Osteoblast (primary cell): ENCODE data around the gene ZNF679. TPM values are rescaled to one million over a fixed set of nuclear protein-coding genes. Genes with fewer than 3 reads are reported as not detected.
"Not testable (repeated sequence)": the region's sequence is repeated elsewhere in the genome, so short reads cannot be mapped to it uniquely, and the experiment has no call there.

Source experiments
- DNase-seq: peaks from one replicate; pipeline ENCODE4 v3.0.0; 2011; ENCODE audit warnings: low spot score, mixed read lengths; ENCODE audit not compliant: insufficient read length; ENCODE audit errors: missing footprints
- H2AFZ ChIP-seq: 2 replicates; pipeline ENCODE4 v1.6.0; 2011; ENCODE audit warnings: mild to moderate bottlenecking, low read length
- H3K27ac ChIP-seq: 2 replicates; pipeline ENCODE4 v1.5.1; 2011; ENCODE audit warnings: mild to moderate bottlenecking, low read depth, low read length, moderate library complexity
- H3K27me3 ChIP-seq: 2 replicates; pipeline ENCODE4 v1.6.0; 2012; ENCODE audit warnings: mild to moderate bottlenecking, control low read depth, inconsistent platforms, low read length, moderate library complexity; ENCODE audit not compliant: insufficient read depth
- H3K36me3 ChIP-seq: 2 replicates; pipeline ENCODE4 v1.5.1; 2011; ENCODE audit warnings: mild to moderate bottlenecking, low read length, control low read depth, moderate library complexity; ENCODE audit not compliant: insufficient read depth
- H3K4me1 ChIP-seq: 2 replicates; pipeline ENCODE4 v1.5.1; 2011; ENCODE audit warnings: mild to moderate bottlenecking, low read length, control low read depth, moderate library complexity; ENCODE audit not compliant: insufficient read depth
- H3K4me2 ChIP-seq: 2 replicates; pipeline ENCODE4 v1.6.0; 2011; ENCODE audit warnings: mild to moderate bottlenecking, low read length; ENCODE audit not compliant: insufficient read depth
- H3K4me3 ChIP-seq: fragments of 200-600 bp; sonication (generic); 3 replicates; pipeline ENCODE4 v1.5.1; 2012; ENCODE audit warnings: mild to moderate bottlenecking, low read length, inconsistent platforms; ENCODE audit not compliant: insufficient read depth
- H3K79me2 ChIP-seq: 2 replicates; pipeline ENCODE4 v1.6.0; 2012; ENCODE audit warnings: mild to moderate bottlenecking, low read length, control low read depth, inconsistent platforms; ENCODE audit not compliant: insufficient read depth
- H3K9me3 ChIP-seq: 2 replicates; pipeline ENCODE4 v1.5.1; 2011; ENCODE audit warnings: low read depth, low read length, control low read depth
- H4K20me1 ChIP-seq: 2 replicates; pipeline ENCODE4 v1.6.0; 2012; ENCODE audit warnings: mild to moderate bottlenecking, low read length, control low read depth; ENCODE audit not compliant: insufficient read depth
- total RNA-seq: library from RNA; depleted of rRNA; stranded (reverse); fragments of >200 nt; gene quantifications from 2 replicates; pipeline ENCODE4 v1.2.3, GENCODE V29; 2012
- TF ChIP-seq, protein P1 (sequence below): IDR thresholded peaks from 2 replicates; pipeline ENCODE4 v1.5.1; 2011; ENCODE audit warnings: mild to moderate bottlenecking, low read depth, low read length, moderate library complexity; ENCODE audit errors: extremely low read depth

The ZNF679 gene
- total RNA-seq, 1 donor, result not detected

DNA sequence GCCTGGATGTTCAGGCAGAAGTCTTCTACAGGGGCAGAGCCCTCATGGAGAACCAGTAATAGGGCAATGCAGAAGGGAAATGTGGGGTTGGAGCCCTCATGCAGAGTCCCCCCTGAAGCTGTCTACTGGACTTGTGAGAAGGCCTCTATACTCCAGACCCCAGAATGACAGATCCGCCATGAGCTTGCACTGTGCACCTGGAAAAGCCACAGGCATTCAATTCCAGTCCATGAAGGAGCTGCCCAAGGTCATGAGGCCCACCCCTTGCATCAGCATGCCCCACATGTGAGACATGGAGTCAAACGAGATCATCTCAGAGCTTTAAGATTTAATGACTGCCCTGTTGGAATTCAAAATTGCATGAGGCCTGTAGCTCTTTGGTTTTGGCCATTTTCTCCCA is 4.9 kb upstream of the ZNF679 start:
- Histone ChIP-seq H3K4me1 (no peaks in the 10 kb centered on the region), H3K27me3 (no peaks in the 10 kb centered on the region), H2AFZ (no peak overlapping the region)

DNA sequence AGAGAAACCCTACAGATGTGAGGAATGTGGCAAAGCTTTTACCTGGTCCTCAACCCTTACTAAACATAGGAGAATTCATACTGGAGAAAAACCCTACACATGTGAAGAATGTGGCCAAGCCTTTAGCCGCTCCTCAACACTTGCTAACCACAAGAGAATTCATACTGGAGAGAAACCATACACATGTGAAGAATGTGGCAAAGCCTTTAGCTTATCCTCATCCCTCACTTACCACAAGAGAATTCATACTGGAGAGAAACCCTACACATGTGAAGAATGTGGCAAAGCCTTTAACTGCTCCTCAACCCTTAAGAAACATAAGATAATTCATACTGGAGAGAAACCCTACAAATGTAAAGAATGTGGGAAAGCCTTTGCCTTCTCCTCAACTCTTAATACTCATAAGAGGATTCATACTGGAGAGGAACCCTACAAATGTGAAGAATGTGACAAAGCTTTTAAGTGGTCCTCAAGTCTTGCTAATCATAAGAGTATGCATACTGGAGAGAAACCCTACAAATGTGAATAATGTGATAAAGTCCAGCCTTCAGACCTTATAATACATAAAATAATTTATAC is 38.2 kb downstream of the ZNF679 start:
- TF ChIP-seq, protein P1, sequence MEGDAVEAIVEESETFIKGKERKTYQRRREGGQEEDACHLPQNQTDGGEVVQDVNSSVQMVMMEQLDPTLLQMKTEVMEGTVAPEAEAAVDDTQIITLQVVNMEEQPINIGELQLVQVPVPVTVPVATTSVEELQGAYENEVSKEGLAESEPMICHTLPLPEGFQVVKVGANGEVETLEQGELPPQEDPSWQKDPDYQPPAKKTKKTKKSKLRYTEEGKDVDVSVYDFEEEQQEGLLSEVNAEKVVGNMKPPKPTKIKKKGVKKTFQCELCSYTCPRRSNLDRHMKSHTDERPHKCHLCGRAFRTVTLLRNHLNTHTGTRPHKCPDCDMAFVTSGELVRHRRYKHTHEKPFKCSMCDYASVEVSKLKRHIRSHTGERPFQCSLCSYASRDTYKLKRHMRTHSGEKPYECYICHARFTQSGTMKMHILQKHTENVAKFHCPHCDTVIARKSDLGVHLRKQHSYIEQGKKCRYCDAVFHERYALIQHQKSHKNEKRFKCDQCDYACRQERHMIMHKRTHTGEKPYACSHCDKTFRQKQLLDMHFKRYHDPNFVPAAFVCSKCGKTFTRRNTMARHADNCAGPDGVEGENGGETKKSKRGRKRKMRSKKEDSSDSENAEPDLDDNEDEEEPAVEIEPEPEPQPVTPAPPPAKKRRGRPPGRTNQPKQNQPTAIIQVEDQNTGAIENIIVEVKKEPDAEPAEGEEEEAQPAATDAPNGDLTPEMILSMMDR, result no peak
- H3K27ac ChIP-seq, result no peak overlapping the region
- no peaks in the 10 kb centered on the region for H3K4me1 ChIP-seq
- H3K79me2 ChIP-seq, result no peaks in the 10 kb centered on the region
- H2AFZ ChIP-seq, result no peak overlapping the region
- no peak overlapping the region for H3K4me3 ChIP-seq
- peaks cover 6% of the 10 kb centered on the region for H3K9me3 ChIP-seq
- H3K27me3 ChIP-seq, result no peaks in the 10 kb centered on the region
- DNase-seq, result no peak
- no peaks in the 10 kb centered on the region for H4K20me1 ChIP-seq
- H3K4me2 ChIP-seq, result no peak overlapping the region
- H3K36me3 ChIP-seq, result no peaks in the 10 kb centered on the region

More for the DNA sequence above, 4.9 kb upstream of the ZNF679 start:
- no peak for DNase-seq
- TF ChIP-seq, protein P1, result no peak
- Histone ChIP-seq H3K4me3 (no peak overlapping the region), H3K36me3 (no peaks in the 10 kb centered on the region), H3K27ac (no peak overlapping the region), H3K79me2 (no peaks in the 10 kb centered on the region), H3K4me2 (no peak overlapping the region), H4K20me1 (no peaks in the 10 kb centered on the region), H3K9me3 (no peaks in the 10 kb centered on the region)

DNA sequence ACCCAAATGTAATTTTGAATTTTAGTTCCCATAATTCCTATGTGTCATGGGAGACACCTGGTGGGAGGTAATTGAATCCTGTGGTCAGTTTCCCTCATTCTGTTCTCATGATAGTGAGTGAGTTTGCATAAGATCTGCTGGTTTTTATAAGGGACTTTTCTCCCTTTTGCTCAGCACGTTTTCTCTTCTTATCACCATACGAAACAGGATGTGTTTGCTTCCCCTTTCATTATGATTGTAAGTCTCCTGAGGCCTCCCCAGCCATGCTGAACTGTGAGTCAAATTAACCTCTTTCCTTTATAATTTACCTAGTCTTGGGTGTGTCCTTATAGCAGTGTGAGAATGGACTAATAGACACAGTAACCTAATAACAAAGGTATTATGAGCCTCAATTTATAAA is 49.4 kb downstream of the ZNF679 start:
- Histone ChIP-seq H3K9me3 (no peaks in the 10 kb centered on the region), H3K4me2 (no peak overlapping the region), H3K4me3 (no peak overlapping the region), H3K4me1 (no peaks in the 10 kb centered on the region), H3K27me3 (no peaks in the 10 kb centered on the region), H2AFZ (no peak overlapping the region), H3K79me2 (no peaks in the 10 kb centered on the region), H4K20me1 (no peaks in the 10 kb centered on the region), H3K36me3 (no peaks in the 10 kb centered on the region), H3K27ac (no peak overlapping the region)
- DNase-seq, result no peak
- TF ChIP-seq, protein P1, result no peak

DNA sequence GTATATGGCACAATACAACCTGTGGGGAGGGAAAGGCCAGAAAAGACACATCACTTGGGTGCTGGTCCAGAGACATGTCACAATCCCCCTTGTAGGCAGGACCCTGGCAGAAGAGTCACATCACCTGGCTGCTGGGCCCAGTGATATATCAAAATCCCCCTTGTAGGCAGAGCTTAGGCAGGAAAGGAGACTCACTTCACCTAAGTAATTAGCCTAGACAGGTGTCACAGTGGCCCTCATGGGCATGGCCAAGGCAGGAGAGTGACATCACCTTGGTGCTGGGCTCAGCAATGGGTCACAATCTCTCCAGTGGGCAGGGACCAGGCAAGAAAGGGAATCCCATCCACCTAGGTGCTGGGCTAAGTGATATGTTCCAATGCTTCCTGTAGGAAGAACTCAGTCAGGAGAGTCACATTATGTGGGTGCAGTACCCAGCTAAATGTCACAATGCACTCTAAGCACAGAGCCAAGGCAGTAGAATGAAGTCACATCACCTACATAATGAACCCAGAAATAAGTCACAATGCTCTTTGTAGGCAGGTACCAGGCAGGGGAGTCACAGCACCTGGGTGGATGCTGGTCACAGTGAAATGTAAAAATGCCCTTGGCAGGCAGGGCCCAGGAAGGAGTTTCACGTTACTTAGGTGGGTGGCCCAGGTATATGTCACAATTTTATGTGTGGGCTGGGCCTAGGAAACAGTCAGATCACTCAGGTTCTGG is 66.6 kb downstream of the ZNF679 start:
- H2AFZ ChIP-seq, result no peak overlapping the region
- no peaks in the 10 kb centered on the region for H3K79me2 ChIP-seq
- H3K27me3 ChIP-seq, result no peaks in the 10 kb centered on the region
- H3K27ac ChIP-seq, result no peak overlapping the region
- no peak overlapping the region for H3K4me3 ChIP-seq
- no peaks in the 10 kb centered on the region for H3K4me1 ChIP-seq
- no peak for DNase-seq
- H3K36me3 ChIP-seq, result no peaks in the 10 kb centered on the region
- H4K20me1 ChIP-seq, result no peaks in the 10 kb centered on the region
- TF ChIP-seq, protein P1, result no peak
- no peaks in the 10 kb centered on the region for H3K9me3 ChIP-seq
- H3K4me2 ChIP-seq, result no peak overlapping the region

DNA sequence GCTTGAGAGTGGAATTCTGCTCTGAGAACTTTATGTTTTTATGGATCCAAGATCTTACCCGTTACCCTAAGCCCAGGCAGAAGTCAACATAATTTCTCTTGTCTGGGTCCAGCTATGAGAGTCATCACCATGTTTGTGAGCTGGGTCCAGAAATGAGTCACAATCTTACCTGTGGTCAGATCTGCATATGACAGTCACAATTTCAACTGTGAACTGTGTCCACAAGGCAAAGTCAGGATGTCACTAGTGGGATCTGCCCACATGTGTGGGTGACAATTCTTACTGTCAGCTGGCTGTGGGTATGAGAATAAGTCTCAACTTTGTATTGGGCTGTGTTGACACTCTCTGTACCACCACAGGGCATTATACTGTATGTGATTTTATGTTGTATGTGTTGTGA is 69.1 kb downstream of the ZNF679 start:
- not testable (repeated sequence) for H3K4me1 ChIP-seq, H3K4me2 ChIP-seq

More for the DNA sequence above, 69.1 kb downstream of the ZNF679 start:
- H2AFZ ChIP-seq, DNase-seq, H3K9me3 ChIP-seq, H3K79me2 ChIP-seq, H3K27ac ChIP-seq, H3K36me3 ChIP-seq, H3K4me3 ChIP-seq, H3K27me3 ChIP-seq, H4K20me1 ChIP-seq: not testable (repeated sequence)
